ENCODE data around the gene HS3ST3B1. TPM values are rescaled to one million over a fixed set of nuclear protein-coding genes. Genes with fewer than 3 reads are reported as not detected.

HS3ST3B1 gene
- total and polyA plus RNA-seq, 8 donors: 0.81 to 3.6 (median 1.6) TPM; not detected in 2

GRCh38 chr17:14297161-14297851 is 3.6 kb upstream of the HS3ST3B1 start:
- Histone ChIP-seq H3K27ac (peak overlapping the region in 3 of 5 donors; percentile 5 to 56 (median 7)), H3K36me3 (no peaks in the 10 kb centered on the region), H3K4me3 (peak overlapping the region; percentile 37 to 46 (median 41)), H3K4me1 (peaks cover 37 to 57% (median 52%) of the 10 kb centered on the region in 4 donors), H3K9me3 (no peaks in the 10 kb centered on the region), H3K27me3 (peaks cover 15 to 100% (median 78%) of the 10 kb centered on the region in 3 donors)
- 2 to 8% (median 3%) methylated on average over 34 to 63 of the region's 63 CpGs for whole genome bisulfite sequencing, 5 donors
- intact Hi-C loops (cut with DNase I; ENCODE audit: low total_unique reads): no loop called here
- peak; percentile 38 to 77 for DNase-seq
- no peak for TF ChIP-seq EP300 (IDR thresholded peaks at IDR 0.05)
- TF ChIP-seq CTCF (IDR thresholded peaks at IDR 0.05): peak in 3 of 7 experiments; percentile 15 to 17 (median 16)

GRCh38 chr17:14298221-14298946 is 2.5 kb upstream of the HS3ST3B1 start:
- TF ChIP-seq CTCF (IDR thresholded peaks at IDR 0.05) (no peak), POLR2AphosphoS5 (IDR thresholded peaks at IDR 0.05) (no peak), EP300 (IDR thresholded peaks at IDR 0.05) (no peak), POLR2A (IDR thresholded peaks at IDR 0.05) (no peak)
- Histone ChIP-seq H3K4me1 (peaks cover 46 to 68% (median 61%) of the 10 kb centered on the region in 4 donors), H3K27ac (no peak overlapping the region), H3K4me3 (peak overlapping the region in 2 of 4 donors; percentile 40 to 46), H3K36me3 (no peaks in the 10 kb centered on the region), H3K9me3 (no peaks in the 10 kb centered on the region), H3K27me3 (peaks cover 15 to 100% (median 78%) of the 10 kb centered on the region in 3 donors)
- intact Hi-C loops (cut with DNase I; ENCODE audit: low total_unique reads): no loop called here
- 34 to 52% (median 46%) methylated on average over 37 to 42 of the region's 42 CpGs for WGBS, 5 donors
- peak in 1 of 2 donors; percentile 23 for DNase-seq

GRCh38 chr17:14298947-14299279 is 2.0 kb upstream of the HS3ST3B1 start:
- DNase-seq: no peak
- H3K27me3 ChIP-seq: peaks cover 19 to 100% (median 78%) of the 10 kb centered on the region in 3 donors
- TF ChIP-seq CTCF (IDR thresholded peaks at IDR 0.05) (no peak), POLR2A (IDR thresholded peaks at IDR 0.05) (no peak), EP300 (IDR thresholded peaks at IDR 0.05) (no peak), POLR2AphosphoS5 (IDR thresholded peaks at IDR 0.05) (no peak)
- intact Hi-C loops (cut with DNase I; ENCODE audit: low total_unique reads): no loop called here
- no peaks in the 10 kb centered on the region for H3K9me3 ChIP-seq
- 20 to 30% (median 24%) methylated on average over 8 of the region's 8 CpGs for WGBS, 5 donors
- peak overlapping the region; percentile 28 to 78 (median 68) for H3K4me3 ChIP-seq
- H3K36me3 ChIP-seq: no peaks in the 10 kb centered on the region
- peaks cover 51 to 73% (median 64%) of the 10 kb centered on the region in 4 donors for H3K4me1 ChIP-seq
- H3K27ac ChIP-seq: peak overlapping the region in 4 of 5 donors; percentile 18 to 87 (median 76)

- Histone ChIP-seq H3K27ac (peak overlapping the region; percentile 18 to 87 (median 70)), H3K36me3 (no peaks in the 10 kb centered on the region), H3K4me1 (peaks cover 54 to 79% (median 68%) of the 10 kb centered on the region in 4 donors), H3K27me3 (peaks cover 19 to 100% (median 84%) of the 10 kb centered on the region in 3 donors), H3K9me3 (no peaks in the 10 kb centered on the region), H3K4me3 (peak overlapping the region; percentile 28 to 78 (median 68))
- intact Hi-C loops (cut with DNase I; ENCODE audit: low total_unique reads): loop anchor here (5.0 kb wide), 1 partner anchor 702 kb away; no protein-coding TSS in a partner anchor
- 1 to 6% (median 3%) methylated on average over 35 to 52 of the region's 52 CpGs for WGBS, 5 donors
- peak; percentile 40 to 55 for DNase-seq
- no peak for TF ChIP-seq POLR2A (IDR thresholded peaks at IDR 0.05)
- no peak for TF ChIP-seq EP300 (IDR thresholded peaks at IDR 0.05)
- no peak for TF ChIP-seq POLR2AphosphoS5 (IDR thresholded peaks at IDR 0.05)
- no peak for TF ChIP-seq CTCF (IDR thresholded peaks at IDR 0.05)
Observed at GRCh38 chr17:14299280-14300141, 1.4 kb upstream of the HS3ST3B1 start.
